Sigmoid colon (tissue), 4 donors: ENCODE results near the gene WASHC4.

Experiments
- CTCF ChIP-seq, 4 experiments: fragments of 450-650 bp in 3 of 4; fragments of 200-600 bp in 1 of 4; IDR thresholded peaks; one replicate each; pipeline ENCODE4 v1.5.1; 2016 to 2019; ENCODE audit warnings: antibody characterized with exemption in 4 of 4, mild to moderate bottlenecking in 3 of 4, moderate library complexity in 2 of 4
- EP300 ChIP-seq, 4 donors: sonication (generic); formaldehyde crosslinking; IDR thresholded peaks; one replicate each; pipeline ENCODE4 v1.6.1; 2017; ENCODE audit warnings: antibody characterized with exemption in 4 of 4

DNA sequence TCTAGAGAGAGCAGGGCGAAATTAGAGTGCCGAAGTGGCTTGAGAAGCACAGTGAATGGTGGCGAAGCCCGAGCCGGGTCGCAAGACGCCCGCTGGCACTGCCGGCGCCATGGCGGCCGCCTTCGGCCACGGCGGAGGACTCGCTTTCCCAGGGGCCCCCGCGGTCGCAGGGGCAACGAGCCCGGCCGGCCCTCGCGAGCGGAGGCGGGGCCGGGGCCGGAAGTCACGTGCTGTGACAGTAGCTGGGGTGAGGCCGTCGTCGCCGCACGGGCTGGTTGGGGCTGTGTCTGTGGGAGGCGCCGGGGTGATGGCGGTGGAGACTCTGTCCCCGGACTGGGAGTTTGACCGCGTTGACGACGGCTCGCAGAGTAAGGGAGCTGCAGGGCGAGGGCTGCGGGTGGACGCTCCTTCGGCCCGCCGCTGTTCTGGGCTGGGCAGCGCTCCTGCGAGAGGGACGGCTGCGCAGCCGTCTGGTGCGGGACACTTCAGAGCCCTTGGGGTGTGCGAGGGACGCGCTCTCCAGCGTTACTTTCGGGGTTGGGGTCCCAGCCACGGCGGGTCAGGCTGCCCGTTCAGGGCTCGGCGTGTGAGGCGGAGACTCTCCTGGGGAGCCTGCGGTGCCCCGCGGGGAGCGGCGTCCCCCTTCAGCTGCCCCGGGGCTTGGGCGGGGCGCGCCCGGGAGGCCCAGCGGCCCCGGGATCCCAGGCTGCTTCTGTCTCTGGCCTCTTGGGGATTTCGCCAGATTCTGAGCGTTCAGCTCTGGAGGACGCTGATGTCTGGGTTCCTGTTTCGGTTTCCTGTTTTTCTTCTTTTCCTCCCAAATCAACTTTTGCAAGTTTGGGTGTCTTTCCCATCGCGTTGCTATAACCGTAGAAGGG lies at the start of gene WASHC4:
- TF ChIP-seq CTCF (IDR thresholded peaks at IDR 0.05) = no peak
- no peak for TF ChIP-seq EP300 (IDR thresholded peaks at IDR 0.05)
